NCI-H524 (cell line): ENCODE results near the gene ZNF563.
"Not testable (repeated sequence)": the region's sequence is repeated elsewhere in the genome, so short reads cannot be mapped to it uniquely, and the experiment has no call there.

Source experiments
- DNase-seq, 2 experiments: peaks; one replicate each; lab custom pipeline; 2025; lab: John Stamatoyannopoulos, UW

ZNF563 gene

DNA sequence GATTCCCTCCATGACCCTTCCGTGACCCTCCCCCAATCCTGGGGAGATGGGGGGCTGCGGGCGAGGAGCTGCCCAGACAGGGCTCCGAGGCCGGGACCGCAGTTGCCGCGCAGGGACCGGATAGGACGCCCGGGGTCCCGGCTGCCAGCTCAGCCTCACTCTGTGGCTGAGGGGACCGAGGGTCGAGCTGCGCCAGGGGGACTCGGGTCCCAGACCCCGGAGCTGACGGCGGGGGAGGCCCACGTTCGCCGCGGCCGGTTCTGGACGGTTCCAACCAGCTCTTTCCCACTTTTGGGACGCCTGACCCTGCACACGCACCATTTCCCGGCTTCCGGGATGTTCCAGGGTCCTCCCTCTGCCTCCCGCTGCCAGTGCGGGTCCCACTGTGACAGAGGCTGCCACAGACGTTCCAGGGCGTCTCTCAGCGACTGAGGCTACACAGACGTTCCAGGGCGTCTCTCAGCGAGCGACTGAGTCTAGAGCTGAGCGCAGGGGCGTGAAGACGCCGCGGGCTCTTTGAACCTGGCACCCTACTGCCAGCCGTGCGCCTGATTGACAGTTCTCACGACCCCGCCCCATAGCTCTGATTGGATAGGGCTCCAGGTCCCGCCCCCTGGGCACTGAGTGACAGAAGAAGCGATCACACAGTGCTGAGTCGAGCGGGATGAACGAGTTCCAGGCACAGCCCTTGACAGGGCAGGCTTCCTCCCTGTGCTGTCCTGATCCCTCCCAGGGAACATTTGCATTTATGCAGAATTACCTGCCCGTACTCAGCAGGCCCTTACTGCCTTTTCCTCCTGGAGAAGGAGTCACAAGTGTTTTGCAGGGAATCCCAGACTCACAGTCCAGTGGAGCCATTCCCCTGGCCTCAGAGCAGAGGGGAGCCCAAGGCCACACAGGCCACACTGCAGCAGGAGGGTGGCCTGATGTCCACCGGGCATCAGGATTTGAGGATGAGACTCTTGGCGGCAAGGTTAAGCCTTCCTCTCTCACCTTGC is at the start of gene ZNF563:
ZNF563 (minus strand) TSS at position 472 of the 998 bp plus-strand sequence; CDS start at position 321, 151 bp downstream.
- peak; percentile 90 to 98 for DNase-seq

GRCh38 chr19:12380444-12380737 is 47.0 kb upstream of the ZNF563 start:
- no peak for DNase-seq

GRCh38 chr19:12379732-12380443 is 46.5 kb upstream of the ZNF563 start:
- DNase-seq, result no peak

GRCh38 chr19:12374026-12374425 is 40.6 kb upstream of the ZNF563 start:
- no peak for DNase-seq

DNA sequence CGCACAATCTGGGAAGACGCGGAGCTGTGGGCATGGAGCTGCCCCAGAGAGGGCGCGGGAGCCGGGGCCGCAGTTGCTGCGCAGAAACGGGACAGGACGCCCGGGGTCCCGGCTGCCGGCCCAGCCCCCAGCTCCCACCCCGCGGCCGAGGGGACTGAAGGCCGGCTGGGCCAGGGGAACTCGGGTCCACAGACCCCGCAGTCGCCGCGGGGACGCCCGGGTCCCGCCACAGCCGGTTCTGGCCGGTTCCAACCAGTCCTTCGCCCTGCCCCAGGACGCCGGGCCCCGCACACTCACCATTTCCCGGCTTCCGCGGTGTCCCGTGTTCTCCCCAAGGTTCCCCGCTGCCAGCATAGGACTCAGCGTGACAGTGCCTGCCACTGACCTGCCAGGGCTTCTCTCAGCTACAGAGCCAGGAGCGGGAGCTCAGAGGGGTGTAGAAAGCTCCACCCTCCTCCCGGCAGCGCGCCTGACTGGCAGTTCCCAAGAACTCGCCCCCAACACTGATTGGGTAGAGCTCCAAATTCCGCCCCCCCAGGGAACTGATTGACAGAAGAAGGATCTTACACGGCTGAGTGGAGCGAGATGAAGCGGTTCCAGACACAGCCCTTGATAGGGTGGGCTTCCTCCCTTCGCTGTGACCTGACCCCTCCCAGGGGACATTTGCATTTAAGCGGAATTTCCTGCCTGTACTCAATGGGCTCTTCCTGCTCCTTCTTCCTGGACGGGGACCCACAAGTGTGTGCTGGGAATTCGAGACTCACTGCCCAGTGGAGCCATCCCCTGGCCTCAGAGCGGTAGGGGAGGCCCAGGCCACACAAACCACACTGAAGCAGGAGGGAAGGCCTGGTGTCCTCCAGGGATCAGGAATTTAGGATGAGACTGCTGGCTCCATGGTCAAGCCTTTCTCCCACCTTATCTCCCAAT is 32.1 kb upstream of the ZNF563 start, which contains the start of gene ZNF442:
ZNF442 (minus strand) TSS at position 448 of the 927 bp plus-strand sequence. CDS start 2,052 bp downstream, outside the sequence.
- peak; percentile 97 to 99 for DNase-seq

GRCh38 chr19:12364391-12365235 is 31.2 kb upstream of the ZNF563 start:
- peak in 1 of 2 experiments; percentile 5 for DNase-seq

DNA sequence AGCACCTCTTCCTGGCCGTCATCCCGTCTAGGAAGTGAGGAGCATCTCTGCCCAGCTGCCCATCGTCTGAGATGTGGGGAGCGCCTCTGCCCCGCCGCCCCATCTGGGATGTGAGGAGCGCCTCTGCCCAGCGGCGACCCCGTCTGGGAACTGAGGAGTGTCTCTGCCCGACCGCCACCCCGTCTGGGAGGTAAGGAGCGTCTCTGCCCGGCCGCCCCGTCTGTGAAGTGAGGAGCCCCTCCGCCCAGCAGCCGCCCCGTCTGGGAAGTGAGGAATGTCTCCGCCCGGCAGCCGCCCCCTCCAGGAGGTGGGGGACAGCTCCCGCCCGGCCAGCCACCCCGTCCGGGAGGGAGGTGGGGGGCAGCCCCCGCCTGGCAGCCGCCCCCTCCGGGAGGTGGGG is 28.8 kb upstream of the ZNF563 start:
- DNase-seq, result not testable (repeated sequence)

DNA sequence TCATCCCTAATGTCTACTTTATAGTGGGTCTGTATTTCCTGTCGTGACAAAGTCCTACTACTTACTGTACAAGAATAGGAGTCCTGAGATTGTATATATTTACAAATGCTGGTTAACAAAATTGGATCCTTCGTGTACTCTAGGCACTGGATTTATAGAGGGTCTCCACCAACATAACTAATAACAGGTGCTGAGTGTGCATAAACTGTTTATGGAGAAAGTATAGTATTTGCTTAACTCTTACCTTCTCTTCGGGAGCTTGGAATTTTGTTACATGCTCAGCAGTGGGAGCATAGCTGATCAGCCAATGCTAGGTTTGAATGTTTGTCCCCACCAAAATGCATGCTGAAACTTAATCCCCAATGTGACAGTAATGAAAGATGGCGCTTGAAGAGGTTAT is 19.9 kb upstream of the ZNF563 start:
- no peak for DNase-seq

DNA sequence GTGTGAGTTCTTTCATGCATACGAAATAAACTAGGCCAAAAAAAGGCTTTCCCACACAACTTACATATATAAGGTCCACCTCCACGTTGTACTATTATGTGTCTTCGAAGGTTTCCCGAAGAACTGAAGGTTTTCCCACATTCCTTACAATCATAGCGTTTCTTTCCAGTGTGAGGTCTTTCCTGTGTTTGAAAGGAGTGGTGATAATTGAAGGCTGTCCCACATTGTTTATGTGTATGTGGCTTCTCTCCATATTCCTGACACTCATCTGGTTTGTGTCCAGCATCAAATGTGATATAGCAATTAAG is 17.4 kb upstream of the ZNF563 start:
- DNase-seq, result no peak

DNA sequence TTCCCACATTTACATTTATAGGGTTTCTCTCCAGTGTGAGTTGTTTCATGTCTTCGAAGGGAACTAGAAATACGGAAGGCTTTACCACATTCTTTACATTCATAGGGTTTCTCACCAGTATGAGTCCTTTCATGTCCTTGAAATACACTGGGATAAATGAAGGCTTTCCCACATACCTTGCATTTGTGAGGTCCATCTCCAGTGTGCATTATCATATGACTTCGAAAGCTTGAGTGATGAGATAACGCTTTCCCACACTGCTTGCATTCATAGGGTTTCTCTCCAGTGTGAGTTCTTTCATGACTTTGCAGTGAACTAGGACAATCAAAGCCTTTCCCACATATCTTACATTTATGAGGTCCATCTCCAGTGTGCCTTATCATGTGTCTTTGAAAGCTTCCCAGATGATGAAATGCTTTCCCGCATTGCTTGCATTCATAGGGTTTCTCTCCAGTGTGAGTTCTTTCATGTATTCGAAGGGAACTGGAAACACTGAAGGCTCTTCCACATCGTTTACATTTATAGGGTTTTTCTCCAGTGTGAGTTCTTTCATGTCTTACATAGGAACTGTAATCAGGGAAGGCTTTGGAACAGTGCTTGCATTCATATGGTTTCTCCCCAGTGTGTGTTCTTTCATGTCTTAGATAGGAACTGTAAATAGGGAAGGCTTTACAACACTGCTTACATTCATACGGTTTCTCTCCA is 16.9 kb upstream of the ZNF563 start:
- no peak for DNase-seq

GRCh38 chr19:12346896-12347295 is 13.5 kb upstream of the ZNF563 start:
- DNase-seq, result peak in 1 of 2 experiments; percentile 31

GRCh38 chr19:12345197-12345596 is 11.8 kb upstream of the ZNF563 start:
- no peak for DNase-seq

GRCh38 chr19:12331211-12331941 is 2.1 kb downstream of the ZNF563 start:
- DNase-seq, result no peak

- no peak for DNase-seq
Measured at GRCh38 chr19:12330340-12330739, 3.1 kb downstream of the ZNF563 start.

DNA sequence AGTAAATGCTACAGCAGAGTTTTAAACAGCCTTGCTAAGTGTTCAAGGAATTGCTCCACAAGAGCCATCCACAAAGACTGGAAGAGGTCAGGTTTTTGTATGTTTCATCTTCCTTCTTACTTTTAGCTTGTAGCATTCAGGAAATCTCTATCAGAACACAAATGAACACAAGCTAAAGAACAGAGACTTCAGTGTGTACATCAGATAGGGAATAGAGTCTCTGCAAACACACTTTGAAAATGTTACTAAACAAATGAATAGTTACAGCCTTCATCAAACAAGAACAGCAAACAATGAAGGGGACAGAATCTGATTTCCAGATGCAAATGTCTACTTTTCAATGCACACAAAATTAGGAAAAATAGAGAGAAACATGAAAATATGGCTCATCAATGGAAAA is 7.7 kb downstream of the ZNF563 start:
- no peak for DNase-seq

GRCh38 chr19:12318782-12319413 is 14.5 kb downstream of the ZNF563 start:
- DNase-seq, result no peak

DNA sequence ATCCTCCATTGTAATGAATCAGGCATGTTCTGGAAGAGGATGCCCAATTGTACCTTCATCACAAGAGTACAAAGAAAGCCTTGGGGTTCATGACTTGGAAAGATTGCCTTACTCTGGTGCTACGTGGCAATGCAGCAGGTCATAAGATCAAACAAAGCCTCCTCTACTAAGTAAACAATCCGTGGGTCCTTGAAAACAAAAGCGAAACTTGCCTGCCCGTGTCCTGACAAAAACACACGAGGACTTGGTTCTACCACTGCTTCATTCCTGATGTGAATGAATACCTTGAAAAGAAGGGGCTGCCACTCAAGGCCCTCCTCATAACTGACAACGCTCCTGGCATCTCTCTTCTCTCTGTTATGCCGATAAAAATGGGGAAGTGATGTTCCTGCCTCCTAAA is 18.9 kb downstream of the ZNF563 start:
- DNase-seq, result no peak

GRCh38 chr19:12308891-12309290 is 24.5 kb downstream of the ZNF563 start:
- not testable (repeated sequence) for DNase-seq

- DNase-seq, result no peak
Measured at GRCh38 chr19:12295191-12295590, 38.2 kb downstream of the ZNF563 start.
